SK-N-SH (cell line): ENCODE data around the gene KCNB1. TPM values are rescaled to one million over a fixed set of nuclear protein-coding genes. Genes with fewer than 3 reads are reported as not detected.

Experiments used
- CTCF ChIA-PET: fragments of 300-600, 350-600 bp; formaldehyde crosslinking; extraction: SDS; loops from one replicate; lab custom pipeline; 2021; lab: Yijun Ruan, JAX
- POLR2A ChIA-PET: fragments of 350-600 bp; sonication (Branson Sonifier 250); formaldehyde crosslinking; extraction: SDS; loops from one replicate; lab custom pipeline; 2020; ENCODE audit warnings: antibody characterized with exemption, inconsistent platforms; lab: Yijun Ruan, JAX
- DNase-seq: peaks from one replicate; pipeline ENCODE4 v3.0.0; 2012
- H2AFZ ChIP-seq: fragments of 200-600 bp; sonication (generic); 2 replicates; pipeline ENCODE4 v1.8.1; 2016; ENCODE audit warnings: antibody characterized with exemption, mild to moderate bottlenecking, low read depth
- H3F3A ChIP-seq: fragments of 200-600 bp; sonication (generic); replicated peaks from 2 replicates; pipeline ENCODE3; 2016; ENCODE audit warnings: antibody characterized with exemption, mild to moderate bottlenecking; ENCODE audit not compliant: insufficient read depth
- H3K27ac ChIP-seq, 2 experiments: fragments of 200-500 bp in 1 of 2; fragments of 200-600 bp in 1 of 2; sonication (Bioruptor generic) in 1 of 2; sonication (generic), shearing (Covaris generic) in 1 of 2; 2 replicates each; pipeline versions ENCODE4 v1.5.1 to v1.6.1; 2014 to 2016; ENCODE audit warnings: low read depth in 2 of 2, inconsistent platforms in 1 of 2, low read length in 1 of 2, mild to moderate bottlenecking in 1 of 2, mixed read lengths in 1 of 2
- H3K27me3 ChIP-seq: fragments of 200-600 bp; sonication (generic), shearing (Covaris generic); 2 replicates; pipeline ENCODE4 v1.6.1; 2016; ENCODE audit warnings: mixed run types; ENCODE audit not compliant: insufficient read depth
- H3K36me3 ChIP-seq, 2 experiments: fragments of 200-500 bp in 1 of 2; fragments of 200-600 bp in 1 of 2; sonication (Bioruptor generic) in 1 of 2; sonication (generic) in 1 of 2; replicated peaks in 1 of 2; 2 replicates each; pipeline versions ENCODE3 to v1.5.1; 2014 to 2016; ENCODE audit warnings: low read length in 1 of 2, mild to moderate bottlenecking in 1 of 2; ENCODE audit not compliant: insufficient read depth in 2 of 2, control insufficient read depth in 1 of 2
- H3K4me1 ChIP-seq, 2 experiments: fragments of 200-500 bp in 1 of 2; fragments of 200-600 bp in 1 of 2; sonication (Bioruptor generic) in 1 of 2; sonication (generic), shearing (Covaris generic) in 1 of 2; 2 replicates each; pipeline versions ENCODE4 v1.5.1 to v1.6.1; 2014 to 2016; ENCODE audit warnings: low read depth in 1 of 2, low read length in 1 of 2, mixed run types in 1 of 2; ENCODE audit not compliant: insufficient read depth in 2 of 2, control insufficient read depth in 1 of 2
- H3K4me2 ChIP-seq: fragments of 200-600 bp; sonication (generic), shearing (Covaris generic); 2 replicates; pipeline ENCODE4 v1.6.1; 2017; ENCODE audit warnings: mixed run types
- H3K4me3 ChIP-seq, 2 experiments: fragments of 200-500 bp in 1 of 2; fragments of 200-600 bp in 1 of 2; sonication (Bioruptor generic) in 1 of 2; sonication (generic), shearing (Covaris generic) in 1 of 2; 2 replicates each; pipeline versions ENCODE4 v1.5.1 to v1.8.1; 2014 to 2016; ENCODE audit warnings: low read depth in 2 of 2, inconsistent platforms in 1 of 2, low read length in 1 of 2, mild to moderate bottlenecking in 1 of 2, mixed read lengths in 1 of 2, moderate library complexity in 1 of 2
- H3K79me2 ChIP-seq: fragments of 200-600 bp; sonication (generic); 2 replicates; pipeline ENCODE4 v1.8.1; 2017; ENCODE audit warnings: mild to moderate bottlenecking; ENCODE audit not compliant: insufficient read depth
- H3K9ac ChIP-seq: fragments of 200-600 bp; sonication (generic); 2 replicates; pipeline ENCODE4 v1.6.1; 2017; ENCODE audit warnings: mixed run types
- H3K9me2 ChIP-seq: fragments of 200-600 bp; sonication (generic); 2 replicates; pipeline ENCODE4 v1.6.1; 2017; ENCODE audit warnings: mixed run types
- H3K9me3 ChIP-seq: fragments of 200-600 bp; sonication (generic); 2 replicates; pipeline ENCODE4 v1.6.1; 2017; ENCODE audit warnings: mixed run types, mild to moderate bottlenecking, moderate library complexity
- H4K20me1 ChIP-seq: fragments of 200-600 bp; sonication (generic); 2 replicates; pipeline ENCODE4 v1.6.1; 2017; ENCODE audit warnings: mild to moderate bottlenecking, mixed run types; ENCODE audit not compliant: insufficient read depth
- CHD2 ChIP-seq: fragments of 150-350 bp; IDR thresholded peaks from 2 replicates; pipeline ENCODE4 v1.6.1; 2018; ENCODE audit warnings: low read length; ENCODE audit not compliant: partially characterized antibody
- ELF1 ChIP-seq: IDR thresholded peaks from 2 replicates; pipeline ENCODE4 v1.4.0; 2012
- FOSL2 ChIP-seq: IDR thresholded peaks from 2 replicates; pipeline ENCODE4 v1.4.0; 2012; ENCODE audit warnings: low read depth, mild to moderate bottlenecking, moderate library complexity, borderline replicate concordance
- FOXM1 ChIP-seq: IDR thresholded peaks from 2 replicates; pipeline ENCODE4 v1.4.0; 2012; ENCODE audit warnings: low read depth, mild to moderate bottlenecking
- GATA2 ChIP-seq: sonication (generic); formaldehyde crosslinking; IDR thresholded peaks from 2 replicates; pipeline ENCODE4 v1.5.0; 2020; ENCODE audit warnings: mild to moderate bottlenecking, missing genetic modification reagents
- JUND ChIP-seq: IDR thresholded peaks from 2 replicates; pipeline ENCODE4 v1.4.0; 2012
- MEF2A ChIP-seq: IDR thresholded peaks from 2 replicates; pipeline ENCODE4 v1.4.0; 2012; ENCODE audit warnings: low read depth, borderline replicate concordance
- MXI1 ChIP-seq: IDR thresholded peaks from 2 replicates; pipeline ENCODE4 v1.6.1; 2012; ENCODE audit warnings: mild to moderate bottlenecking, low read depth, low read length, improper control_type of control experiment
- NFIC ChIP-seq: IDR thresholded peaks from 2 replicates; pipeline ENCODE4 v1.4.0; 2012; ENCODE audit warnings: borderline replicate concordance
- RAD21 ChIP-seq: IDR thresholded peaks from 2 replicates; pipeline ENCODE4 v1.6.1; 2012; ENCODE audit warnings: mild to moderate bottlenecking, low read length
- RFX5 ChIP-seq: IDR thresholded peaks from 2 replicates; pipeline ENCODE4 v1.6.1; 2012; ENCODE audit warnings: mild to moderate bottlenecking, improper control_type of control experiment, low read length
- SMC3 ChIP-seq: IDR thresholded peaks from 2 replicates; pipeline ENCODE4 v1.6.1; 2012; ENCODE audit warnings: low read depth, low read length, improper control_type of control experiment
- TAF1 ChIP-seq: IDR thresholded peaks from 2 replicates; pipeline ENCODE4 v1.6.1; 2012; ENCODE audit warnings: low read depth, mild to moderate bottlenecking, low read length, moderate library complexity, borderline replicate concordance
- YY1 ChIP-seq: IDR thresholded peaks from 2 replicates; pipeline ENCODE4 v1.4.0; 2012; ENCODE audit warnings: low read depth, mild to moderate bottlenecking
- WGBS: methylation state at CpG from one replicate; pipeline ENCODE4 v1.1.6; 2017; ENCODE audit warnings: low lambda C conversion rate; 5-methylcytosine and 5-hydroxymethylcytosine counted together
- polyA plus RNA-seq, 3 experiments: library from polyadenylated mRNA; depleted of rRNA; stranded (reverse); fragments of >200 nt; gene quantifications; 2 replicates each; pipeline ENCODE4 v1.2.3, GENCODE V29; 2012
- TF ChIP-seq, protein P1 (sequence below): fragments of 200-600 bp; sonication (generic); IDR thresholded peaks from 2 replicates; pipeline ENCODE4 v1.6.1; 2017; ENCODE audit warnings: antibody characterized with exemption, mild to moderate bottlenecking, moderate library complexity
- TF ChIP-seq, protein P2 (sequence below): IDR thresholded peaks from 2 replicates; pipeline ENCODE4 v1.4.0; 2012; ENCODE audit warnings: low read depth, borderline replicate concordance
- TF ChIP-seq, protein P3 (sequence below): IDR thresholded peaks from 2 replicates; pipeline ENCODE4 v1.4.0; 2012; ENCODE audit warnings: low read depth
- TF ChIP-seq, protein P4 (sequence below): fragments of 150-350 bp; IDR thresholded peaks from 2 replicates; pipeline ENCODE4 v1.6.1; 2017; ENCODE audit warnings: antibody characterized with exemption, low read length, low read depth, borderline replicate concordance
- TF ChIP-seq, protein P5 (sequence below): IDR thresholded peaks from 2 replicates; pipeline ENCODE4; 2012

Gene KCNB1
- polyA plus RNA-seq, 1 of the 3 experiments (the other 2 are of a cell fraction) = 0.82 TPM

DNA sequence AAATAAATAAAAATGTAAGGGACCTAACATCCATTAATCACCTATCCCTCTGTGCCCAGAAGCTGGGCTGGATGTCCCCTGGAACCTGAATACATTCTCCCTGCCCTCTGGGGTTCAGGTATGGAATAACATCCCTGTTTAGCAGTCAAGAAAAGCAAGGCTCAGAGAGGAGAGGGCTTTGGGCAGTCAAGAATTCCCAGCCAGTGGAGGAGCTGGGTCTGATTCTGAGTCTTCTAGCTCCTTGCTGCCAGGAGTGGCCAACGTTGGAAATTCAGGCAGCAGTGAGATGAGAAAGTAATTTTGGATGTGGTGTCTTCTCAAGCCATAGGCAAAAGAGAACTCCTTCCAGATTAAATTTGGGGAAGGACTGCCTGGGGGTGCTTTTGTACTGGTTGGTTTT, 162.0 kb downstream of the KCNB1 start:
- ChIA-PET POLR2A (interaction anchor here (0.6 to 1.1 kb wide), 3 partner anchors 67 to 77 kb away, joined by 3 to 4 read pairs (median 3); no protein-coding TSS in a partner anchor), CTCF (interaction anchor here (0.6 to 9.4 kb wide), 32 partner anchors 8 to 356 kb away, joined by 3 to 95 read pairs (median 4); no protein-coding TSS in a partner anchor)
- Histone ChIP-seq H3K79me2 (no peaks in the 10 kb centered on the region), H3K36me3 (no peaks in the 10 kb centered on the region), H2AFZ (no peak overlapping the region), H3K4me3 (no peak overlapping the region), H3K9ac (no peak overlapping the region), H3K4me1 (peaks cover 0 to 16% of the 10 kb centered on the region in 2 experiments; a peak in 1 of 4 replicates), H4K20me1 (no peaks in the 10 kb centered on the region), H3F3A (no peaks in the 10 kb centered on the region), H3K27me3 (peaks cover 41% of the 10 kb centered on the region), H3K9me2 (no peaks in the 10 kb centered on the region), H3K9me3 (no peaks in the 10 kb centered on the region), H3K27ac (no peak overlapping the region), H3K4me2 (no peak overlapping the region)
- WGBS = 0% methylated on average over 1 of the region's 1 CpG
- peak; percentile 55 for DNase-seq
- peak; percentile 56 for TF ChIP-seq RAD21
- no peak for TF ChIP-seq NFIC
- TF ChIP-seq, protein P1, sequence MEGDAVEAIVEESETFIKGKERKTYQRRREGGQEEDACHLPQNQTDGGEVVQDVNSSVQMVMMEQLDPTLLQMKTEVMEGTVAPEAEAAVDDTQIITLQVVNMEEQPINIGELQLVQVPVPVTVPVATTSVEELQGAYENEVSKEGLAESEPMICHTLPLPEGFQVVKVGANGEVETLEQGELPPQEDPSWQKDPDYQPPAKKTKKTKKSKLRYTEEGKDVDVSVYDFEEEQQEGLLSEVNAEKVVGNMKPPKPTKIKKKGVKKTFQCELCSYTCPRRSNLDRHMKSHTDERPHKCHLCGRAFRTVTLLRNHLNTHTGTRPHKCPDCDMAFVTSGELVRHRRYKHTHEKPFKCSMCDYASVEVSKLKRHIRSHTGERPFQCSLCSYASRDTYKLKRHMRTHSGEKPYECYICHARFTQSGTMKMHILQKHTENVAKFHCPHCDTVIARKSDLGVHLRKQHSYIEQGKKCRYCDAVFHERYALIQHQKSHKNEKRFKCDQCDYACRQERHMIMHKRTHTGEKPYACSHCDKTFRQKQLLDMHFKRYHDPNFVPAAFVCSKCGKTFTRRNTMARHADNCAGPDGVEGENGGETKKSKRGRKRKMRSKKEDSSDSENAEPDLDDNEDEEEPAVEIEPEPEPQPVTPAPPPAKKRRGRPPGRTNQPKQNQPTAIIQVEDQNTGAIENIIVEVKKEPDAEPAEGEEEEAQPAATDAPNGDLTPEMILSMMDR = peak; percentile 52
- TF ChIP-seq CHD2 = no peak
- TF ChIP-seq RFX5 = no peak
- TF ChIP-seq FOSL2 = no peak
- TF ChIP-seq, protein P2, sequence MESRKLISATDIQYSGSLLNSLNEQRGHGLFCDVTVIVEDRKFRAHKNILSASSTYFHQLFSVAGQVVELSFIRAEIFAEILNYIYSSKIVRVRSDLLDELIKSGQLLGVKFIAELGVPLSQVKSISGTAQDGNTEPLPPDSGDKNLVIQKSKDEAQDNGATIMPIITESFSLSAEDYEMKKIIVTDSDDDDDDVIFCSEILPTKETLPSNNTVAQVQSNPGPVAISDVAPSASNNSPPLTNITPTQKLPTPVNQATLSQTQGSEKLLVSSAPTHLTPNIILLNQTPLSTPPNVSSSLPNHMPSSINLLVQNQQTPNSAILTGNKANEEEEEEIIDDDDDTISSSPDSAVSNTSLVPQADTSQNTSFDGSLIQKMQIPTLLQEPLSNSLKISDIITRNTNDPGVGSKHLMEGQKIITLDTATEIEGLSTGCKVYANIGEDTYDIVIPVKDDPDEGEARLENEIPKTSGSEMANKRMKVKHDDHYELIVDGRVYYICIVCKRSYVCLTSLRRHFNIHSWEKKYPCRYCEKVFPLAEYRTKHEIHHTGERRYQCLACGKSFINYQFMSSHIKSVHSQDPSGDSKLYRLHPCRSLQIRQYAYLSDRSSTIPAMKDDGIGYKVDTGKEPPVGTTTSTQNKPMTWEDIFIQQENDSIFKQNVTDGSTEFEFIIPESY = no peak
- TF ChIP-seq JUND = no peak
- TF ChIP-seq SMC3 = no peak
- no peak for TF ChIP-seq GATA2
- no peak for TF ChIP-seq ELF1
- TF ChIP-seq FOXM1 = no peak

DNA sequence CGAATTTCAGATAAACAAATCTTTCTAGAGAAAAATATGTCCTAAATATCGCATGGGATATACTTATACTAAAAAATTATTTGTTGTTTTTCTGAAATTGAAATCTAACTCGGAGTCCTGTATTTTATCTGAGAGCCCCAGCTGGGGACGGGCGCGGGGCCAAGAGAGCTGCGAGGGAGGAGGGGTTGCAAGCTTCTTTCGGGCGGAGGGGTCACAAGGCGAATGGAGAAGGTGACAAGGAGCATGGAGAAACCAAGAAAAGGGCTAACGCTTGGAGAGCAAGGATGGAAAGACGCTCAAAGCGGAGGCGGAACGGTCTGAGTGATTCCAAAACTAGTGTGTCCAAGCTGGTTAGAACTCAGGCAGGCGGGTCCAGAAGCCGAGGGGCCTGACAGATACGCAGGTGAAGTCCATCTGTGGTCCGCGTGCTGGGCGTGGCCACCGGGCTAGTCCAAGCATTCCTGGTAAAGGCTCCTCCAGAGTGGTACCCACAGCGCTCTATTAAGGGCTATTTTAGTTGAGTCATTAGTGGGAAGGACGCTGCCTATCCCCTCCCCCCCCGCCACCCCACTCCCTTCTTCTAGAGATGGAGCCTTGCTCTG, 163.2 kb downstream of the KCNB1 start:
- no peaks in the 10 kb centered on the region for H3K79me2 ChIP-seq
- peaks cover 51% of the 10 kb centered on the region for H3K27me3 ChIP-seq
- no peak overlapping the region for H3K27ac ChIP-seq
- no peak overlapping the region for H3K9ac ChIP-seq
- peak overlapping the region; percentile 41 to 43; a peak in 2 of 4 replicates for H3K4me3 ChIP-seq
- DNase-seq = no peak
- no peaks in the 10 kb centered on the region for H3K9me3 ChIP-seq
- ChIA-PET POLR2A (interaction anchor here (1.1 kb wide), 1 partner anchor 77 kb away, joined by 4 read pairs; no protein-coding TSS in a partner anchor), CTCF (interaction anchor here (0.6 to 9.4 kb wide), 17 partner anchors 10 to 569 kb away, joined by 3 to 95 read pairs (median 6); no protein-coding TSS in a partner anchor)
- H3K4me1 ChIP-seq = peaks cover 0 to 16% of the 10 kb centered on the region in 2 experiments; a peak in 1 of 4 replicates
- no peaks in the 10 kb centered on the region for H3K9me2 ChIP-seq
- 0 out of 2 replicates have a peak overlapping the region, but pooled peaks have one; percentile 30 for H2AFZ ChIP-seq
- no peaks in the 10 kb centered on the region for H3F3A ChIP-seq
- H3K4me2 ChIP-seq = peak overlapping the region; percentile 89
- H3K36me3 ChIP-seq = no peaks in the 10 kb centered on the region
- 10% methylated on average over 23 of the region's 25 CpGs for WGBS
- H4K20me1 ChIP-seq = no peaks in the 10 kb centered on the region
- no peak for TF ChIP-seq MXI1
- no peak for TF ChIP-seq YY1
- no peak for TF ChIP-seq RFX5
- TF ChIP-seq, protein P3, sequence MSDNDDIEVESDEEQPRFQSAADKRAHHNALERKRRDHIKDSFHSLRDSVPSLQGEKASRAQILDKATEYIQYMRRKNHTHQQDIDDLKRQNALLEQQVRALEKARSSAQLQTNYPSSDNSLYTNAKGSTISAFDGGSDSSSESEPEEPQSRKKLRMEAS = no peak
- TF ChIP-seq, protein P4, sequence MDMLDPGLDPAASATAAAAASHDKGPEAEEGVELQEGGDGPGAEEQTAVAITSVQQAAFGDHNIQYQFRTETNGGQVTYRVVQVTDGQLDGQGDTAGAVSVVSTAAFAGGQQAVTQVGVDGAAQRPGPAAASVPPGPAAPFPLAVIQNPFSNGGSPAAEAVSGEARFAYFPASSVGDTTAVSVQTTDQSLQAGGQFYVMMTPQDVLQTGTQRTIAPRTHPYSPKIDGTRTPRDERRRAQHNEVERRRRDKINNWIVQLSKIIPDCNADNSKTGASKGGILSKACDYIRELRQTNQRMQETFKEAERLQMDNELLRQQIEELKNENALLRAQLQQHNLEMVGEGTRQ = no peak
- no peak for TF ChIP-seq ELF1
- no peak for TF ChIP-seq JUND
- TF ChIP-seq TAF1 = no peak
- TF ChIP-seq, protein P5, sequence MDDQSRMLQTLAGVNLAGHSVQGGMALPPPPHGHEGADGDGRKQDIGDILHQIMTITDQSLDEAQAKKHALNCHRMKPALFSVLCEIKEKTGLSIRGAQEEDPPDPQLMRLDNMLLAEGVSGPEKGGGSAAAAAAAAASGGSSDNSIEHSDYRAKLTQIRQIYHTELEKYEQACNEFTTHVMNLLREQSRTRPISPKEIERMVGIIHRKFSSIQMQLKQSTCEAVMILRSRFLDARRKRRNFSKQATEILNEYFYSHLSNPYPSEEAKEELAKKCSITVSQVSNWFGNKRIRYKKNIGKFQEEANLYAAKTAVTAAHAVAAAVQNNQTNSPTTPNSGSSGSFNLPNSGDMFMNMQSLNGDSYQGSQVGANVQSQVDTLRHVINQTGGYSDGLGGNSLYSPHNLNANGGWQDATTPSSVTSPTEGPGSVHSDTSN = no peak
- TF ChIP-seq NFIC = no peak
- TF ChIP-seq MEF2A = no peak
